Measurements from ENCODE around the gene HOXA13.

GRCh38 chr7:27156916-27157701, 42.8 kb downstream of the HOXA13 start:
- TF ChIP-seq POLR2A (IDR thresholded peaks at IDR 0.05) (no peak), CTCF (IDR thresholded peaks at IDR 0.05) (no peak)

Measured in heart left ventricle (tissue), 13 donors.